ENCODE results near the gene RTEL1.

RTEL1 gene

GRCh38 chr20:63706852-63707557 lies 48.9 kb downstream of the RTEL1 start:
- in situ Hi-C loops (cut with HindIII; ENCODE audit: low sequenced_read_pairs), result no loop called here
- peak overlapping the region; percentile 83 for H3K4me3 ChIP-seq (ENCODE audit: low read depth, low read length)
- TF ChIP-seq CTCF (IDR thresholded peaks at IDR 0.05; ENCODE audit: low read depth, low read length, missing control alignments), result peak; percentile 28
- no peak for DNase-seq (ENCODE audit: low read depth)

GRCh38 chr20:63707558-63708300 lies 49.6 kb downstream of the RTEL1 start, which contains the start of the genes ARFRP1 and ZGPAT:
TSS of gene ARFRP1 (minus strand) at chr20:63707976. CDS start at chr20:63707091, 885 bp downstream.
TSS of gene ZGPAT (plus strand) at chr20:63708039. CDS start at chr20:63708581, 542 bp downstream.
- in situ Hi-C loops (cut with HindIII; ENCODE audit: low sequenced_read_pairs), result no loop called here
- peak within 1 kb of the TSS; percentile 83 for H3K4me3 ChIP-seq (ENCODE audit: low read depth, low read length)
- peak; percentile 32 for DNase-seq (ENCODE audit: low read depth)
- TF ChIP-seq CTCF (IDR thresholded peaks at IDR 0.05; ENCODE audit: low read depth, low read length, missing control alignments), result no peak

- TF ChIP-seq CTCF (IDR thresholded peaks at IDR 0.05; ENCODE audit: low read depth, low read length, missing control alignments), result no peak
- peak overlapping the region; percentile 83 for H3K4me3 ChIP-seq (ENCODE audit: low read depth, low read length)
- in situ Hi-C loops (cut with HindIII; ENCODE audit: low sequenced_read_pairs), result no loop called here
- DNase-seq (ENCODE audit: low read depth), result no peak
These were observed 50.4 kb downstream of the RTEL1 start for GRCh38 chr20:63708301-63709148.

GRCh38 chr20:63709149-63709527 lies 51.0 kb downstream of the RTEL1 start:
- in situ Hi-C loops (cut with HindIII; ENCODE audit: low sequenced_read_pairs), result no loop called here
- no peak for TF ChIP-seq CTCF (IDR thresholded peaks at IDR 0.05; ENCODE audit: low read depth, low read length, missing control alignments)
- peak overlapping the region; percentile 83 for H3K4me3 ChIP-seq (ENCODE audit: low read depth, low read length)
- no peak for DNase-seq (ENCODE audit: low read depth)

- DNase-seq (ENCODE audit: low read depth), result no peak
- TF ChIP-seq CTCF (IDR thresholded peaks at IDR 0.05; ENCODE audit: low read depth, low read length, missing control alignments), result no peak
- in situ Hi-C loops (cut with HindIII; ENCODE audit: low sequenced_read_pairs), result no loop called here
- H3K4me3 ChIP-seq (ENCODE audit: low read depth, low read length), result no peak overlapping the region
These were observed 53.1 kb downstream of the RTEL1 start for GRCh38 chr20:63711085-63711645.

GRCh38 chr20:63712191-63712590 lies 54.1 kb downstream of the RTEL1 start:
- no peak for TF ChIP-seq CTCF (IDR thresholded peaks at IDR 0.05; ENCODE audit: low read depth, low read length, missing control alignments)
- no peak overlapping the region for H3K4me3 ChIP-seq (ENCODE audit: low read depth, low read length)
- in situ Hi-C loops (cut with HindIII; ENCODE audit: low sequenced_read_pairs), result no loop called here
- DNase-seq (ENCODE audit: low read depth), result no peak

All from astrocyte of the cerebellum (primary cell).